DND-41 (cell line): Measurements from ENCODE around the gene AKAP6.

Source experiments
- CTCF ChIP-seq: IDR thresholded peaks from 2 replicates; pipeline ENCODE4 v1.5.1; 2012; ENCODE audit warnings: borderline replicate concordance, low read length, moderate library complexity, mild to moderate bottlenecking; ENCODE audit not compliant: poor library complexity, severe bottlenecking; ENCODE audit errors: extremely low read depth
- EZH2 ChIP-seq: IDR thresholded peaks from 3 replicates; pipeline ENCODE4 v1.6.1; 2012; ENCODE audit warnings: borderline replicate concordance, low read depth, mild to moderate bottlenecking, moderate library complexity, low read length, inconsistent platforms; ENCODE audit not compliant: severe bottlenecking

GRCh38 chr14:32396885-32397284 is 67.8 kb downstream of the AKAP6 start:
- TF ChIP-seq CTCF (no peak), EZH2 (no peak)
